HG03460 (cell line): ENCODE data around the gene CCDC102A.
A peak's percentile ranks its signal among the peaks of the same experiment; 100 is the strongest.

Experiments
- ATAC-seq: cut with Tn5 transposase; IDR thresholded peaks from one replicate; pipeline ENCODE4 v1.9.1; 2021; ENCODE audit not compliant: unreplicated experiment

The CCDC102A gene

DNA sequence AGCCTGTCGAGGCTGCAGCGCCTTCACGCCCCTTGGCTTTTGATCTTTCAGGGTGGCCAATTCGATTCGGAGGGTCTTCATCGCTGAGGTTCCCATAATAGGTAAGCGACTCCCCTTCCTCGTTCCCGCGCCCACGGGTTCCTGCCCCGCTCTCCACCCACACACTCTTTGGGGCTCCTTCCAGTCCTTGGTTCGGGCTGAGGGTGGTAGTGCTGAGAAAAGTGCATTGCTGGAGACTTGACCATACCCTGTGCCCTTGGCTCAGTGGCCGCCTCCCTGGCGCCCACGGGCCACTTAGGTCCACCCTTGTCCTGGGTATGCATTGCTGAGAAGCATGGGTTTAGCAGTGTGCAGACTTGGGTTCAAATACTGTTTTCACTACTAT, 73.4 kb downstream of the CCDC102A start:
- ATAC-seq, result no peak

DNA sequence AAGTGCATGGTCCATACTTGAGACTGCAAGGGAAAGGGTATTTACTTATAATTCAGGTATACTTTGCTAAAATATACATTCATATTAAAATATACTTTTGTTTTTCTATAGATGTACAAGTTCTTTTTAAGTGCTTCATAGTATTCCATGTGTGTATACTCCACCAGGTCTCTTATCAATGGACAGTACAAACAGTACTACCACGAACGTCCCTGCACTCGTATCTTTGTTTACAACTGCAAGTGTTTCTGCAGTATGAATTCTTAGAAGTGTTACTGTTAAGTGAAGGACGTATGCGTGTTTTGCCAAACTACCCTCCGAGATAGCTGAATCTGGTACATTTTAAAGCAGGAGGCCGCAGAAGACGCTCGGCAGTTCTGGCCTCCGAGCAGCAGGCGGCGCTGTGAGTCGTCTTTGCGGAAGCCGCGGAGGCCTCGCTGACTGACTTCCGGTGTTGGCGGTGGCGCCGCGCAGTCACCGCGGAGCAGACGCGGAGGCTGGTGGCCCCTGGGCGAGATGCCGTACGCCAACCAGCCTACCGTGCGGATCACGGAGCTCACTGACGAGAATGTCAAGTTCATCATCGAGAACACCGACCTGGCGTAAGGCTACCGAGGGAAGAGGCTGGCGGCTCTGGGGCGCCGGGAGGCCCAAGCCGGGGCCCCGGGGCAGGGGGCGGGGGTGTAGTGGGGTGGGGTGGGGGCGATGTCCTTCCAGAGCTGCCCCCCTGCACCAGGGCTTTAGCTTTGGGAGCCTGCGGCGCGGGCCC, 74.0 kb downstream of the CCDC102A start, which contains the start of gene POLR2C:
Gene POLR2C, plus strand, starts transcription at position 471 of the 769 bp plus-strand sequence. Its CDS starts 46 bp downstream, at position 517.
- ATAC-seq, result peak; percentile 84
